ENCODE results near the gene CALHM1.

DNA sequence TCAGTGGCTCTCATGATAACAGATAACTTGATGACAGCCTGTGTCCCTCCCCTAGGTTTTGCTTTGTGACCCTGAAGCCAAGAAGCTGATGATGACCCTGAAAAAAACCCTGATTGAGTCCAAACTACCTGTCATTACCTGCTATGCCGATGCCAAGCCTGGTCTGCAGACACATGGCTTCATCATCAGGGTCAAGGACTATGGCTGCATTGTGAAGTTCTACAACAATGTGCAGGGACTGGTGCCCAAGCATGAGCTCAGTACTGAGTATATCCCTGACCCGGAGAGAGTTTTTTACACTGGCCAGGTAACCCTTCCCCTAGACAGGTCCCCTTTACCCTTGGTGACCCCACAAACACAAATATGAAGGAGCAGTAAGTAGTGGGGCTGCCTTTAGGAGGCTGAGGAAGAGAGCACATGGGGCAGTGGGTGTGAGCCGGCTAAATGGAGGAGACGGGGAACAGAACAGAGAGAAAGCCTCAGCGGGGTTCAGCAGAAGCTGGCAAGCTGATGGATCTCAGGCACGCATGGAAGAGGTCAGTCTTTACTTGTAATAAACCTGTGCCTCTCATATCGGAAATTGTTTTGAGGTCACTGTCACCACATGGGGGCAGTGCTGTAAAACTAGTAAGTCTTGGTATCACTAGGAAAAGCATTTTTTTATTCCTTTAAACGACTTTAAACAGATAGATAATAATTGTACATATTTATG is 42.1 kb downstream of the CALHM1 start:
- TF ChIP-seq, protein P1, sequence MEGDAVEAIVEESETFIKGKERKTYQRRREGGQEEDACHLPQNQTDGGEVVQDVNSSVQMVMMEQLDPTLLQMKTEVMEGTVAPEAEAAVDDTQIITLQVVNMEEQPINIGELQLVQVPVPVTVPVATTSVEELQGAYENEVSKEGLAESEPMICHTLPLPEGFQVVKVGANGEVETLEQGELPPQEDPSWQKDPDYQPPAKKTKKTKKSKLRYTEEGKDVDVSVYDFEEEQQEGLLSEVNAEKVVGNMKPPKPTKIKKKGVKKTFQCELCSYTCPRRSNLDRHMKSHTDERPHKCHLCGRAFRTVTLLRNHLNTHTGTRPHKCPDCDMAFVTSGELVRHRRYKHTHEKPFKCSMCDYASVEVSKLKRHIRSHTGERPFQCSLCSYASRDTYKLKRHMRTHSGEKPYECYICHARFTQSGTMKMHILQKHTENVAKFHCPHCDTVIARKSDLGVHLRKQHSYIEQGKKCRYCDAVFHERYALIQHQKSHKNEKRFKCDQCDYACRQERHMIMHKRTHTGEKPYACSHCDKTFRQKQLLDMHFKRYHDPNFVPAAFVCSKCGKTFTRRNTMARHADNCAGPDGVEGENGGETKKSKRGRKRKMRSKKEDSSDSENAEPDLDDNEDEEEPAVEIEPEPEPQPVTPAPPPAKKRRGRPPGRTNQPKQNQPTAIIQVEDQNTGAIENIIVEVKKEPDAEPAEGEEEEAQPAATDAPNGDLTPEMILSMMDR (conservative IDR thresholded peaks at IDR 0.05; ENCODE audit: low read depth, low read length) = peak; percentile 60
- TF ChIP-seq EZH2 (IDR thresholded peaks at IDR 0.05; ENCODE audit: borderline replicate concordance, low read depth, low read length, poor library complexity, severe bottlenecking) = no peak

Measured in A673 (cell line).